Ishikawa (cell line): ENCODE data around the gene DBN1.

Experiments
- CEBPB ChIP-seq: IDR thresholded peaks from 2 replicates; pipeline ENCODE4 v1.6.1; 2012
- CREB1 ChIP-seq: IDR thresholded peaks from 2 replicates; pipeline ENCODE4 v1.6.1; 2012; ENCODE audit warnings: low read depth
- EGR1 ChIP-seq: IDR thresholded peaks from 2 replicates; pipeline ENCODE4 v1.6.1; 2012
- EP300 ChIP-seq: IDR thresholded peaks from 2 replicates; pipeline ENCODE4 v1.6.1; 2012; ENCODE audit warnings: borderline replicate concordance
- FOXM1 ChIP-seq: IDR thresholded peaks from 2 replicates; pipeline ENCODE4 v1.6.1; 2012; ENCODE audit warnings: low read depth, borderline replicate concordance
- NFIC ChIP-seq: IDR thresholded peaks from 2 replicates; pipeline ENCODE4 v1.6.1; 2012
- RAD21 ChIP-seq: IDR thresholded peaks from 2 replicates; pipeline ENCODE4 v1.6.1; 2012; ENCODE audit warnings: low read depth
- TAF1 ChIP-seq: IDR thresholded peaks from 2 replicates; pipeline ENCODE4 v1.6.1; 2012; ENCODE audit warnings: low read depth, mild to moderate bottlenecking
- TCF12 ChIP-seq: IDR thresholded peaks from 2 replicates; pipeline ENCODE4 v1.6.1; 2012; ENCODE audit warnings: low read depth
- TEAD4 ChIP-seq: IDR thresholded peaks from 2 replicates; pipeline ENCODE4 v1.6.1; 2012
- YY1 ChIP-seq: IDR thresholded peaks from 2 replicates; pipeline ENCODE4 v1.6.1; 2012; ENCODE audit warnings: low read depth
- ZBTB7A ChIP-seq: IDR thresholded peaks from 2 replicates; pipeline ENCODE4 v1.6.1; 2012; ENCODE audit warnings: low read depth
- TF ChIP-seq, protein P1 (sequence below): IDR thresholded peaks from 2 replicates; pipeline ENCODE4 v1.6.1; 2012
- TF ChIP-seq, protein P2 (sequence below): IDR thresholded peaks from 2 replicates; pipeline ENCODE4 v1.6.1; 2012; ENCODE audit warnings: low read depth, mild to moderate bottlenecking
- TF ChIP-seq, protein P3 (sequence below): IDR thresholded peaks from 2 replicates; pipeline ENCODE4 v1.6.1; 2012

Gene DBN1

DNA sequence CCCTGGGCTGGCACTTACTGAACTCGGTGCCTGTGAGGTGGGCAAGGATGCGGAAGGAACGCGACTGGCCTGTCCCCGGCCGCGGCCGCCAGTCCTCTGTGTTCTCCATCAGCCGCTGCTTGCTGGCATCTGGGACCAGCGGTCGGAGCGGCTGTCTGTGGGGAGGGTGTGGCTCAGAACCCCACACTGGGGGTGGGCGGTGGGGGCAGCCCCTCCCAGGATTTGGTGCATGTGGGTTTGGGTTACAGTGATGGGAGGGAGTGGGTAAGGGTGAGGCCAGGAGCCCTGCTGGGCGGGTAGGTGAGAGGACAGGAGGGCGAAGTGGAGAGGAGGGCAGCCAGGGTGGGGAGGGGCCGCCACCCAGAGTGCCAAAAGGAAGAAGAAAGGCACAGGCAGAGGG lies 17.6 kb upstream of the DBN1 start:
- no peak for TF ChIP-seq TAF1
- no peak for TF ChIP-seq CEBPB
- TF ChIP-seq, protein P1, sequence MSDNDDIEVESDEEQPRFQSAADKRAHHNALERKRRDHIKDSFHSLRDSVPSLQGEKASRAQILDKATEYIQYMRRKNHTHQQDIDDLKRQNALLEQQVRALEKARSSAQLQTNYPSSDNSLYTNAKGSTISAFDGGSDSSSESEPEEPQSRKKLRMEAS, result no peak
- TF ChIP-seq TEAD4, result no peak
- TF ChIP-seq NFIC, result no peak
- TF ChIP-seq, protein P2, sequence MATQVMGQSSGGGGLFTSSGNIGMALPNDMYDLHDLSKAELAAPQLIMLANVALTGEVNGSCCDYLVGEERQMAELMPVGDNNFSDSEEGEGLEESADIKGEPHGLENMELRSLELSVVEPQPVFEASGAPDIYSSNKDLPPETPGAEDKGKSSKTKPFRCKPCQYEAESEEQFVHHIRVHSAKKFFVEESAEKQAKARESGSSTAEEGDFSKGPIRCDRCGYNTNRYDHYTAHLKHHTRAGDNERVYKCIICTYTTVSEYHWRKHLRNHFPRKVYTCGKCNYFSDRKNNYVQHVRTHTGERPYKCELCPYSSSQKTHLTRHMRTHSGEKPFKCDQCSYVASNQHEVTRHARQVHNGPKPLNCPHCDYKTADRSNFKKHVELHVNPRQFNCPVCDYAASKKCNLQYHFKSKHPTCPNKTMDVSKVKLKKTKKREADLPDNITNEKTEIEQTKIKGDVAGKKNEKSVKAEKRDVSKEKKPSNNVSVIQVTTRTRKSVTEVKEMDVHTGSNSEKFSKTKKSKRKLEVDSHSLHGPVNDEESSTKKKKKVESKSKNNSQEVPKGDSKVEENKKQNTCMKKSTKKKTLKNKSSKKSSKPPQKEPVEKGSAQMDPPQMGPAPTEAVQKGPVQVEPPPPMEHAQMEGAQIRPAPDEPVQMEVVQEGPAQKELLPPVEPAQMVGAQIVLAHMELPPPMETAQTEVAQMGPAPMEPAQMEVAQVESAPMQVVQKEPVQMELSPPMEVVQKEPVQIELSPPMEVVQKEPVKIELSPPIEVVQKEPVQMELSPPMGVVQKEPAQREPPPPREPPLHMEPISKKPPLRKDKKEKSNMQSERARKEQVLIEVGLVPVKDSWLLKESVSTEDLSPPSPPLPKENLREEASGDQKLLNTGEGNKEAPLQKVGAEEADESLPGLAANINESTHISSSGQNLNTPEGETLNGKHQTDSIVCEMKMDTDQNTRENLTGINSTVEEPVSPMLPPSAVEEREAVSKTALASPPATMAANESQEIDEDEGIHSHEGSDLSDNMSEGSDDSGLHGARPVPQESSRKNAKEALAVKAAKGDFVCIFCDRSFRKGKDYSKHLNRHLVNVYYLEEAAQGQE, result no peak
- no peak for TF ChIP-seq CREB1
- no peak for TF ChIP-seq ZBTB7A
- TF ChIP-seq EGR1, result no peak
- TF ChIP-seq YY1, result no peak
- TF ChIP-seq EP300, result no peak
- no peak for TF ChIP-seq TCF12
- no peak for TF ChIP-seq FOXM1
- TF ChIP-seq, protein P3, sequence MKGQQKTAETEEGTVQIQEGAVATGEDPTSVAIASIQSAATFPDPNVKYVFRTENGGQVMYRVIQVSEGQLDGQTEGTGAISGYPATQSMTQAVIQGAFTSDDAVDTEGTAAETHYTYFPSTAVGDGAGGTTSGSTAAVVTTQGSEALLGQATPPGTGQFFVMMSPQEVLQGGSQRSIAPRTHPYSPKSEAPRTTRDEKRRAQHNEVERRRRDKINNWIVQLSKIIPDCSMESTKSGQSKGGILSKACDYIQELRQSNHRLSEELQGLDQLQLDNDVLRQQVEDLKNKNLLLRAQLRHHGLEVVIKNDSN, result no peak

DNA sequence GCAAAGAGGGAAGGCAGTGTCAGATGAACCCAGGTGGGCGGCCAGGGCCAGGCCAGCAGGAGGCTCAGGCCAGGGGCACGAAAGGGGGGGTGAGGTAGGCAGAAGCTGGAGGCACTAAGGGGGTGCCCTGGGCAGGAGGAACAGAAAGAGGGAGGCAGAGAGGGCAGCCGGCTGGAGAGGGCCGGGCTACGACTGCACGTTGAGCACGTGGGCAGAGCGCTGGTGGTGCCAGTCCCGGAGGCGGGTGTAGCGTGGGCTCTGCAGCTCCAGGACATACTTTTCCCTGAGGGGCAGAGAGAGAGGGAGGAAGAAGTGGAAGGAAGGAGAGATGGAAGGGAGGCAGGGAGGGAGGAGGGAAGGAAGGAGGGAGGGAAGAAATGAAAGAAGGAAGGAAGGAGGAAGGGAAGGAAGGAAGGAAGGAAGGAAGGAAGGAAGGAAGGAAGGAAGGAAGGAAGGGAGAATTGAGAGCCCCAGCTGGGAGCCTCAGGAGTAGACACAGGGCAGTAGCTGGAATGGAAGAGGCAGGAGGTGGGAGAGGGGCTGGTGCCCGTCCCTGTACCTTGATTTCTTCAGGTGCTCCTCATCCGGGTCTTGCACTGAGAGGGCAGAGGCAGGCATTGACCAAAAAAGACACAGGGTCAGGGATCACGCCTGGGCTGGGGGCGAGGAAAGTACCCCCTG lies 17.0 kb upstream of the DBN1 start:
- no peak for TF ChIP-seq CREB1
- no peak for TF ChIP-seq EP300
- TF ChIP-seq YY1, result no peak
- TF ChIP-seq, protein P2, result no peak
- TF ChIP-seq CEBPB, result no peak
- no peak for TF ChIP-seq ZBTB7A
- no peak for TF ChIP-seq EGR1
- no peak for TF ChIP-seq FOXM1
- TF ChIP-seq RAD21, result no peak
- no peak for TF ChIP-seq TAF1
- TF ChIP-seq TCF12, result no peak
- TF ChIP-seq, protein P1, result no peak
- no peak for TF ChIP-seq NFIC
- no peak for TF ChIP-seq TEAD4
- TF ChIP-seq, protein P3, result no peak

- TF ChIP-seq TAF1, result no peak
- TF ChIP-seq YY1, result no peak
- TF ChIP-seq ZBTB7A, result no peak
- TF ChIP-seq FOXM1, result no peak
- no peak for TF ChIP-seq EGR1
These were observed 15.8 kb upstream of the DBN1 start for GRCh38 chr5:177489119-177489716.

DNA sequence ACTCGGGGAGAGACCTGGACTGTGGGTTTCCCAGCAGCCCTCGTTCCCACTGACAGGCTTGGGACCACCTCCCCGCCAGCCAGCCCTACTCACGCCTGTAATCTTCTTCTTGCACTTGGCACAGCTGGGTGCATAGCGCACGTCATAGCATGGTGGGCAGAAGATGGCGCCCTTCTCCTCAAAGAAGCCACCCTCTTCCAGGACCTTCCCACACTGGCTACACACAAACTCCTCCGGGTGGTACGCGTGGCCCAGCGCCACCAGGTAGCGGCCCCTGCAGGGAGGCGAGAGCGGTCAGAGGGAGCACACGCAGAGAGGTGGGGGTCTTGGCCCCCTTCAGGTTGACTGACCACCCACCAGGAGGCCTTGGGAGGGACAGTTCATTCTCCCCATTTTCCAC lies 14.5 kb upstream of the DBN1 start:
- no peak for TF ChIP-seq NFIC
- 0 out of 2 replicates have a peak, but pooled peaks have one; percentile 8 for TF ChIP-seq RAD21

DNA sequence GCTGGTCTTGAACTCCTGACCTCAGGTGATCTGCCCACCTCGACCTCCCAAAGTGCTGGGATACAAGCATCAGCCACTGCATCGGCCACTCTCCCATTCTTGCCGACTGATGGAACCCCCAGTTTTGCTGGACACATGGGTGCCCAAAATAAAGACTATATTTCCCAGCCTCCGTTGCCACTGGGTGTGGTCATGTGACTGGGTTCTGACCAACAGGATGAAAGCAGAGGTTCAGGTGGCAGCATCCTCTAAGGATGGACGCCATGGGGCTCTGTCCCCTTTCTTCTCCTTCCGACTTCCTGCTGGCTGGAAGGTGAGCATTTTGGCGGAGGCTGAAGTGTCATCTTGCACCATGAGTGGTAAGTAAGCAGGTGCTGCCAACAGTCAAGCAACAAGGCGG lies 13.7 kb upstream of the DBN1 start:
- TF ChIP-seq, protein P3, result peak; percentile 55
- TF ChIP-seq TCF12 (no peak), TEAD4 (no peak), FOXM1 (no peak)

DNA sequence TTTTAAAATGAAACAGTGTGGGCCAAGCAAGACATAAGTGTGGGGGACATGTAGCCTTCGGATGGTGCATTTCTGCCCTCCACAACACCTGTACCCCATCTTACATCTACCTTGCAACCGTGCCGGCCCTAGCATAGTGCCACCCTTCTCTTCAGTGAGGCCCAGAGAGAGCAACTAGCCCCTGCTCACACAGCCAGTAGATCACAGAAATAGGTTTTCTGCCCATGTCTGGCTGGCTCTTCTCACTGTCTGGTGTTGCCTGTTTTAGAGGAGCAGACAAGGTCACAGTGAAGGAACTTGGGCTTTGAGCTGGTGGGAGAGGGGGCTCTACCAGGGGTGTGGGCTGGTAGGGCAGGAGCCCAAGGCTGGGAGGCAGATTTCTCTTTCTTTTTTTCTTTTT lies 12.8 kb upstream of the DBN1 start:
- TF ChIP-seq ZBTB7A (no peak), EP300 (no peak), CREB1 (no peak), FOXM1 (no peak), NFIC (no peak), CEBPB (no peak), YY1 (no peak)
- TF ChIP-seq, protein P3, result no peak
